Osteocyte (in vitro differentiated cells): Measurements from ENCODE around the gene PLXNA4. TPM values are rescaled to one million over a fixed set of nuclear protein-coding genes. Genes with fewer than 3 reads are reported as not detected.

ENCODE experiments used
- DNase-seq: peaks from one replicate; pipeline ENCODE4 v3.0.0; 2021; ENCODE audit warnings: mixed read lengths; ENCODE audit not compliant: unreplicated experiment; ENCODE audit errors: extremely low spot score
- H3K27ac Mint-ChIP-seq: one replicate; pipeline ENCODE4 v1.8.0; 2021; ENCODE audit warnings: mild to moderate bottlenecking, mixed read lengths; ENCODE audit not compliant: unreplicated experiment
- H3K27me3 Mint-ChIP-seq: one replicate; pipeline ENCODE4 v1.8.0; 2021; ENCODE audit warnings: mixed read lengths; ENCODE audit not compliant: unreplicated experiment
- H3K36me3 Mint-ChIP-seq: one replicate; pipeline ENCODE4 v1.8.0; 2021; ENCODE audit warnings: mixed read lengths; ENCODE audit not compliant: unreplicated experiment
- H3K4me1 Mint-ChIP-seq: one replicate; pipeline ENCODE4 v1.8.0; 2021; ENCODE audit warnings: mixed read lengths; ENCODE audit not compliant: unreplicated experiment
- H3K4me3 Mint-ChIP-seq: one replicate; pipeline ENCODE4 v1.8.0; 2021; ENCODE audit warnings: mild to moderate bottlenecking, moderate library complexity, mixed read lengths; ENCODE audit not compliant: unreplicated experiment
- H3K9me3 Mint-ChIP-seq: one replicate; pipeline ENCODE4 v1.8.0; 2021; ENCODE audit warnings: mixed read lengths; ENCODE audit not compliant: unreplicated experiment
- total RNA-seq: library from RNA; stranded (reverse); gene quantifications from 2 replicates; pipeline ENCODE4 v1.2.1, GENCODE V29; 2021
- TF ChIP-seq, protein P1 (sequence below): fragments of 200-600 bp; sonication (generic); IDR thresholded peaks from 2 replicates; pipeline ENCODE4 v1.5.0; 2021; ENCODE audit warnings: antibody characterized with exemption, mild to moderate bottlenecking, moderate library complexity

PLXNA4 gene
- total RNA-seq, 1 donor from 2014 or later: 59.0 TPM

DNA sequence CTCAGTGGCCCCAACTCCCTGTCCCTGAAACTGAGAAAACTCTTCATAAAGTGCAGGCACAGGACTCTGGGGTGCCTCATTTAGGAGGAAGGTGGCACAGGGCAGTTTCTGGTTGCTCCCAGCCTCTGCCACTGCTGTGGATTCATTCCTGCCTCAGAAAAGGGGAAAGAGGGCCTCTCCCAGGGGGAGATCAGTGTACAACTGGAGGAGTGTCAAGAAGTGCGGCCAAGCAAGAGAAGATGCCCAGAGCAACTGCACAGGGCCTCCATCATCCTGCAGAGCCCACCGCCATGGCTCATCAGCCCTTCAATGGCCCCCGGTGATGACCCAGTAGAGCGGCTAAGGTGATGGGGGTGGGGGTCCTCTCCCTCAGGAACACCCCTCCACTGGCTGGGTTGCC is 150.3 kb downstream of the PLXNA4 start:
- peak overlapping the region; percentile 4 for H3K27ac Mint-ChIP-seq
- peaks cover 6% of the 10 kb centered on the region for H3K9me3 Mint-ChIP-seq
- H3K27me3 Mint-ChIP-seq: no peaks in the 10 kb centered on the region
- DNase-seq: no peak
- no peak overlapping the region for H3K4me3 Mint-ChIP-seq
- H3K36me3 Mint-ChIP-seq: no peaks in the 10 kb centered on the region
- TF ChIP-seq, protein P1, sequence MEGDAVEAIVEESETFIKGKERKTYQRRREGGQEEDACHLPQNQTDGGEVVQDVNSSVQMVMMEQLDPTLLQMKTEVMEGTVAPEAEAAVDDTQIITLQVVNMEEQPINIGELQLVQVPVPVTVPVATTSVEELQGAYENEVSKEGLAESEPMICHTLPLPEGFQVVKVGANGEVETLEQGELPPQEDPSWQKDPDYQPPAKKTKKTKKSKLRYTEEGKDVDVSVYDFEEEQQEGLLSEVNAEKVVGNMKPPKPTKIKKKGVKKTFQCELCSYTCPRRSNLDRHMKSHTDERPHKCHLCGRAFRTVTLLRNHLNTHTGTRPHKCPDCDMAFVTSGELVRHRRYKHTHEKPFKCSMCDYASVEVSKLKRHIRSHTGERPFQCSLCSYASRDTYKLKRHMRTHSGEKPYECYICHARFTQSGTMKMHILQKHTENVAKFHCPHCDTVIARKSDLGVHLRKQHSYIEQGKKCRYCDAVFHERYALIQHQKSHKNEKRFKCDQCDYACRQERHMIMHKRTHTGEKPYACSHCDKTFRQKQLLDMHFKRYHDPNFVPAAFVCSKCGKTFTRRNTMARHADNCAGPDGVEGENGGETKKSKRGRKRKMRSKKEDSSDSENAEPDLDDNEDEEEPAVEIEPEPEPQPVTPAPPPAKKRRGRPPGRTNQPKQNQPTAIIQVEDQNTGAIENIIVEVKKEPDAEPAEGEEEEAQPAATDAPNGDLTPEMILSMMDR: no peak
- peaks cover 78% of the 10 kb centered on the region for H3K4me1 Mint-ChIP-seq

DNA sequence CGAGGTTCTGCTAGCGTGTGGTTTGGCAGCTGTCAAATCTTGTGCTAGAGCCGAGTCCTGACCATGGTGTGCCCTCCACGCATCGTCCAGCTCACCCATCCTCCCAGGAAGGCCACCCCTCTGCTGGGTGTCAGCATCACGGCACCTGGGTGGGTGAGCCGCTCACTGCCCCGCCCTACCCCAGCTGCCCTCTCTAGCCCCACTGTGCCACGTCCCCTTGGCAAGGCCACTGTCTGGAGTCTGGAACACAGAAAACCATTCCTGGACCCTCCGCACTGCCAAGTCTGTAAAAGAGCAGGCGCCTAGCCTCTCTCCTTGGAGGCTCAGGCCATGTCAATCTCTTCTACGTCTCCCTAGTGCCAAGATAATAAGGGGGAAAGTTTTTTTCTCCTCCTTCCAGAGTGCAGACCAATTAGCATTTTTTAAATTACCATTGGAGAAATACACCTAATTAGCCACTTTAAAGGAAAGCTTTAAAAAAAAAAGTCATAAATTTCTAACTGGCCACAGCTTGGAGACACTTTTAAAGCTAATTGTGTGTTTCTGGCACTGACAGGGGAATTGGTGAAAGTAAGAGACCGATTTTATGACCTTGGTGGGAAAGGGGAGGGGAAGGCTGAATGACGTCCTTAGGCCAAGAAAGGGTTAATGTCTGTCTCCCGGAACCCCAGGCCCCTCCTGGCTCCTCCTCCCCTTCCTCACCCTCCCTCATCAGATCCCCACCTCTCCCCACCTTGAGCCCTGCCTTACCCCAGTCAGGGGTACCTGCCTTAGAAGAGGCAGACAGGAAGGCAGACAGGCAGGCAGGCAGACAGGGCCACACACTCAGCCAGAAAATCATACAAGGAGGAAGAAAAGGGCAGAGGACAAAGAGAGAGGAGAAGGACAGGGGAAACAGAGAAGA is 151.2 kb downstream of the PLXNA4 start:
- TF ChIP-seq, protein P1: no peak
- Mint-ChIP-seq H3K27ac (no peak overlapping the region), H3K9me3 (peaks cover 10% of the 10 kb centered on the region), H3K4me1 (peaks cover 78% of the 10 kb centered on the region), H3K36me3 (no peaks in the 10 kb centered on the region), H3K4me3 (no peak overlapping the region), H3K27me3 (no peaks in the 10 kb centered on the region)
- no peak for DNase-seq

DNA sequence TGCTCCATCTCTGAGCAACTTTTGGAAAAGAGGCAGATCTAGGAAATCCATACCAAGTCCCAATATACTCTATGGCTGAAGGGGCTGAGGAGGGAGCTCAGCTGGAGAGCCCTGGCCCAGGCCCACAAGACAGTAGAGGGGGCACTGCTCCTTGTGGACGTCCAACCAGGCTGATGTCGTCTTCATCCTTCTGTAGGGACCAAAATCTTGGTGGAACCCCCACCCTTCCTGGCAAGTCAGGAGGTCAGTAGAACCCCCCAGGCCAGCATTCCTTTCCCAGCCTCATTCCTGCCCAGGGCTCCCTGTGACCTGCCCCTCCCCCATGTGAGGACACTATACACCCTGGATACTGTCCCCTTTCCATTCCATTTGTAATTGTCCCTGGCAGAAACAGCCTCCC is 152.0 kb downstream of the PLXNA4 start:
- H3K27ac Mint-ChIP-seq: no peak overlapping the region
- H3K9me3 Mint-ChIP-seq: peaks cover 10% of the 10 kb centered on the region
- TF ChIP-seq, protein P1: no peak
- H3K27me3 Mint-ChIP-seq: no peaks in the 10 kb centered on the region
- DNase-seq: no peak
- H3K36me3 Mint-ChIP-seq: no peaks in the 10 kb centered on the region
- no peak overlapping the region for H3K4me3 Mint-ChIP-seq
- peaks cover 78% of the 10 kb centered on the region for H3K4me1 Mint-ChIP-seq

DNA sequence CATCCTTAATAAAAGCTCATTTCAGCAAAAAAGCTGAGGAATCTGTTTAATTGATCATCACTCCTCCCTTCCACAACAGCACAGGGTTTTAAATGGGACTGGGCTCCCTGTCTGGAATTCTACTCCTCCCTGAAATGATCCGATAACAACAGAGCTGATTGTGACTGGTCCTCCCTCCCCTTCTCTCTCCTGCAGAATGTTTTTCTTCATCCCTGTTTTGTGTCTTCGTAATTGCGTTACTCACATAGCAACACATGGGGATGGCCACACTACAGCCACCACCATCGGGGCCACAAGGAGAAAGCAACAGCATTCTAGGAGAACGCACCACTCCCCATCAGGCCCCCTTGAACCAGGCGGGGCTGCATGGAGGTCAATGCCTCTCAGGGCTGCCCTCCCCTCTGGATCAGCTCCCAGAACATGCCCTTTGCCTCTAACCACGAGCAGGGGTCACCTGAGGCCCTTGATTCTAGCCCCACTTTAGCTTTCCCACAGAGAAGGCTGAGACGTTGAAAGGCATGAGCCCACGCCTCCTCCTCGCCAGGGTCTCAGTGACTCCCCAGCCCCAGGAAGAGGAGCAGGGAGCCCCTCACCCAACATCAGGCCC is 152.6 kb downstream of the PLXNA4 start:
- H3K36me3 Mint-ChIP-seq: no peaks in the 10 kb centered on the region
- TF ChIP-seq, protein P1: no peak
- H3K9me3 Mint-ChIP-seq: peaks cover 10% of the 10 kb centered on the region
- no peaks in the 10 kb centered on the region for H3K27me3 Mint-ChIP-seq
- no peak for DNase-seq
- peaks cover 78% of the 10 kb centered on the region for H3K4me1 Mint-ChIP-seq
- H3K4me3 Mint-ChIP-seq: no peak overlapping the region
- H3K27ac Mint-ChIP-seq: no peak overlapping the region

DNA sequence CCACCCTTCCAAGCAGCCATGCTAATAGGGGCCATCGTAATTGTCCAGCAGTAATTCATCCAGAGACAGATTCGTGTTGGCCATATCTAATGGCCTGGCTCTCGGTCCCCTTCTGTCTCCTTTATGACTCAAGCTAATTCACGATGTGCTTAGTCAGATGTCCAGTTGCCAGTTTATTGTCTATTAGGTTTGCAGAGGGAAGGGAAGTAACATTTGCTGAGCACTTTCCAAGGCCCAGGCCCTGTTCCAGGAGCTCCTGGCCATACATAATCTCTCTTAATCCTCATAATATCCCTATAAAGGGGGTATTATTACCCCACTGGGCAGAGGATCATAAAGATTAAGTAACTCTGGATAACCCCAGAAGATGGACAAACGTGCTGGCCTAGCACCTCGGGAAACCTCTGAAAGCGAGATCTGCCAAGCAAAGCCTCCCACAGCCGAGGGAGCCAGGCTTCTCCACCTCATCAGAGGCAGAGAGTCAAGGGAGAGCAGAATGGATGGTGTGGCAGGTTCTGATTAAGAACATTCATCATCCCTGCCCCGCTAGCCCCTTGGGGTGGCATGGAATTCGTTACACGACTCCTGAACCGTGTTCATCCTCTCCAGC is 153.7 kb downstream of the PLXNA4 start:
- DNase-seq: no peak

More for the DNA sequence above, 153.7 kb downstream of the PLXNA4 start:
- Mint-ChIP-seq H3K27me3 (no peaks in the 10 kb centered on the region), H3K9me3 (peaks cover 10% of the 10 kb centered on the region), H3K27ac (peak overlapping the region; percentile 42), H3K36me3 (no peaks in the 10 kb centered on the region), H3K4me3 (no peak overlapping the region), H3K4me1 (peaks cover 82% of the 10 kb centered on the region)
- TF ChIP-seq, protein P1: no peak
